Measurements from ENCODE around the gene BCAR1. TPM values are rescaled to one million over a fixed set of nuclear protein-coding genes. Genes with fewer than 3 reads are reported as not detected.
A peak's percentile ranks its signal among the peaks of the same experiment; 100 is the strongest.
"Not testable (repeated sequence)": the region's sequence is repeated elsewhere in the genome, so short reads cannot be mapped to it uniquely, and the experiment has no call there.

BCAR1 gene
- total RNA-seq, 8 experiments from 2014 or later: 14.5 to 38.4 (median 22.2) TPM

DNA sequence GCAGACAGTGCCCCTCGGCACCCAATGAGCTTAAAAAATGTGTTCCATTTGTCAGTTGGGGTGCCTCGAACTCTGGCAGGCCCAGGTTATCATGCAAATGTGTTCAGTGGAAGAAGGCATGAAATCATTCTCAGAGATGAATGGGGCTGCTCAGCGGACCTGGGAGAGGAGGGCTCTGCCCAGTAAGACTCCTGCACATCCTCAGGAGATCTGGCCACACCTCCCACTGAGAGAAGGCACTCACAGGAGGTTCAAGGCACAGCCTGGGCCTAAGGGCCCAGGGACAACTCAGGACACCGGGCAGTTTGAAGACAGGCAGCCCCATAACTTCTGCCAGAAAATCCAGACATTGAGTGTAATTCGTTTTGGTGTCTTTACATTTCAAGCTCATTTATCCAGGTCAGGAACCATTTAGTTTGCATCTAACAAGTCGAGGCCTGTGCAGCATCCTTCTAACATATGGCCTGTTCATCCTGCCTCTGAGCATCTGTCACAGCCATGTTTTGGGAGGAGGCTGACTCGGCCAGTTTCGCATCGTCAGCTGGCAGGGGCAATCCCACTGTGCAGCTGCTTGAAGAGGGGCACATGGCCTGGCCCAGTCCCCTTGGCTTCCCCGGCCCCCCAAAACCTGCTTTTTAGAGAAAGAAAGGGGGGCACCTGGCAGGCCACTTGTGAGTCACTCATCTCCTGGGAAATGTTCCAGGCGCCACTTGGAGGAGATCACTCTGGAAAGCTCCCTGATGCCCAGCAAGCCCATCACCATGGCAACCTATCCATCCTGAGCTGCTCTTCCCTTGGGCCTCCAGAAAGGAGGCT is 31.2 kb upstream of the BCAR1 start:
- Histone ChIP-seq H3K4me3 (no peak overlapping the region), H3K27ac (peak overlapping the region in 1 of 2 donors; percentile 70), H3K4me1 (replicated peaks in 1 of 2) (peaks cover 11 to 13% of the 10 kb centered on the region in 2 donors)
- in situ Hi-C loops (cut with MboI; ENCODE audit: low pct_unique_long_range_greater_than_20kb in 2 of 9, low sequenced_read_pairs in 9 of 9, unreplicated experiment in 9 of 9): no loop called here
- WGBS, 10 experiments: 50 to 100% (median 95%) methylated on average over 1 to 3 of the region's 11 CpGs; no CpG with 5 or more reads in 4 of the 10 experiments
- peak in 5 of 8 experiments; percentile 36 to 53 (median 42) for ATAC-seq (replicated peaks in 6 of 8)

DNA sequence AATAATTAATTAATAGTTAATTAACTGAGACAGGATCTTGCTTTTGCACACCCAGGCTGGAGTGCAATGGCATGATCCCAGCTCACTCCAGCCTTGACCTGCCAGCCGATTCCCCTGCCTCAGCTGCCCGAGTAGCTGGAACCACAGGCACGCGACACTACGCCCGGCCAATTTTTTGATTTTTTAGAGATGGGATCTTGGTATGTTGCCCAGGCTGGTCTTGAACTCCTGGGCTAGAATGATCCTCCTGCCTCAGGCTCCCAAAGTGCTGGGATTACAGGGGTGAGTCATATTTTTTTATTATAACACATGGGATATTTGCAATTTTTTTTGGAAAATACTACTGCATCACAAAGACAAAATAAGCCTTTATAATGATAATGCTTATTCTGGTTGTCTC is 30.4 kb upstream of the BCAR1 start:
- WGBS, 10 experiments: 100% methylated on average over 3 of the region's 6 CpGs; no CpG with 5 or more reads in 9 of the 10 experiments
- Histone ChIP-seq H3K4me1 (replicated peaks in 1 of 2) (peaks cover 11 to 13% of the 10 kb centered on the region in 2 donors), H3K4me3 (no peak overlapping the region), H3K27ac (no peak overlapping the region)
- ATAC-seq (replicated peaks in 6 of 8): no peak
- in situ Hi-C loops (cut with MboI; ENCODE audit: low pct_unique_long_range_greater_than_20kb in 2 of 9, low sequenced_read_pairs in 9 of 9, unreplicated experiment in 9 of 9): no loop called here

DNA sequence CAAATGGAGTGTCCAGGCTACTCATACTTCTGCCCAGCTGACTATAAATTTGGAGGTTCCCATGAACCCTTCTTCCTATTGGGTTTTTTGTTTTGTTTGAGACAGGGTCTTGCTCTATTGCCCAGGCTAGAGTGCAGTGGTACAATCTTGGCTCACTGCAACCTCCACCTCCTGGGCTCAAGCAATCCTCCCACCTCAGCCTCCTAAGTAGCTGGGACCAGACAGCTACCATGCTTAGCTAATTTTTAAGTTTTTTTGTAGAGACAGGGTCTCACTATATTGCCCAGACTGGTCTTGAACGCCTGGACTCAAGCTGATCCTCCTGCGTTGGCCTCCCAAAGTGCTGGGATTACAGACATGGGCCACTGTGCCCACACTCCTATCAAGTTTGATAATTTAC is 29.6 kb upstream of the BCAR1 start:
- H3K27ac ChIP-seq; ATAC-seq (replicated peaks in 6 of 8); H3K4me3 ChIP-seq; in situ Hi-C loops (cut with MboI; ENCODE audit: low pct_unique_long_range_greater_than_20kb in 2 of 9, low sequenced_read_pairs in 9 of 9, unreplicated experiment in 9 of 9): not testable (repeated sequence)
- H3K4me1 ChIP-seq (replicated peaks in 1 of 2): peaks cover 11 to 13% of the 10 kb centered on the region in 2 donors
- 100% methylated on average over 1 to 2 of the region's 2 CpGs; no CpG with 5 or more reads in 6 of the 10 experiments for WGBS, 10 experiments

DNA sequence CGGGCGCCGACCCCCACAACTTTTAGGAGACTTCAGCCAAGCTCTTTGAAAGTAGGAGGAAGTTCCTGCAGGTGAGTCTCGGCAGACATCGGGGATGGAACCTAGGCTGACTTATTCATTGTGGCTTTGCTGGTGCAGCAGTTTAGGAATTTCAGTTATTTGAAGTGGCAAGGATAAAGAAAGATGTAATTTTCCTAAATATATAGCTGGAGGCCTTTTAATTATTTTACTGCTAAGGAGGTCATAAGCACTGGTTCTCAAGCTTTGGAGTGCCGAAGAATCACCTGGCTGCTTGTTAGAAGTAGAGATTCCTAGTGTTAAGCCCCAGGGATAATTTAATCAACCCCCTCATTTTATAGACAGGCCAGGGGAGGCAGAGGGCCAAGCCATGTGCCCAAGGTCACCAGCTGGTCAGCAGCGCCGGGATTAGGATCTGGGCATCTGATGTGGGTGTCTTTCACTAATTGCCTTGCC is 28.9 kb upstream of the BCAR1 start:
- WGBS, 10 experiments: 80 to 100% (median 90%) methylated on average over 1 to 8 of the region's 8 CpGs; no CpG with 5 or more reads in 1 of the 10 experiments
- ATAC-seq (replicated peaks in 6 of 8): no peak
- in situ Hi-C loops (cut with MboI; ENCODE audit: low pct_unique_long_range_greater_than_20kb in 2 of 9, low sequenced_read_pairs in 9 of 9, unreplicated experiment in 9 of 9): no loop called here
- no peak overlapping the region for H3K27ac ChIP-seq
- no peak overlapping the region for H3K4me3 ChIP-seq
- peaks cover 11 to 13% of the 10 kb centered on the region in 2 donors for H3K4me1 ChIP-seq (replicated peaks in 1 of 2)

DNA sequence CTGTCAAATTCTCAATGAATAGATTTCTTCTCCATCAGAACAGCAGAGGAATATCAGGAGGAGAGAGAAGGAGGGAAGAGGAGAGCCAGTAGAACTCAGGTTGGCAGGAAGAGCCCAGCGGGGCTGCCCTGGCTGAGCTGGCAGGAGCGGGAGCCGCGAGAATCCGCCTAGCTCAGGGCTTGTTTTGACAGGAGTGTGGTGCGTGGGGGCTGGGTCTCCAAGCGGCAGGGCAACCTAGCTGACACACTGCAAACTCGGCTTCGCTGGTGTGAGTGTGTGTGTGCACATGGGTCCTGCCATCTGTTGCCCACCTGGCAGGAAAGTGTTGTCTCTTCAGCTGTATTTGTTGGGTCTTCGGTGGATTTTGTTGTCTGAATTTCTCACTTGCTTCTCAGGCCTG is 27.9 kb upstream of the BCAR1 start:
- Histone ChIP-seq H3K27ac (no peak overlapping the region), H3K4me3 (no peak overlapping the region), H3K4me1 (replicated peaks in 1 of 2) (peaks cover 11 to 13% of the 10 kb centered on the region in 2 donors)
- peak in 2 of 8 experiments; percentile 38 to 65 for ATAC-seq (replicated peaks in 6 of 8)
- WGBS, 10 experiments: 11 to 80% (median 50%) methylated on average over 1 to 10 of the region's 10 CpGs; no CpG with 5 or more reads in 3 of the 10 experiments
- in situ Hi-C loops (cut with MboI; ENCODE audit: low pct_unique_long_range_greater_than_20kb in 2 of 9, low sequenced_read_pairs in 9 of 9, unreplicated experiment in 9 of 9): no loop called here

DNA sequence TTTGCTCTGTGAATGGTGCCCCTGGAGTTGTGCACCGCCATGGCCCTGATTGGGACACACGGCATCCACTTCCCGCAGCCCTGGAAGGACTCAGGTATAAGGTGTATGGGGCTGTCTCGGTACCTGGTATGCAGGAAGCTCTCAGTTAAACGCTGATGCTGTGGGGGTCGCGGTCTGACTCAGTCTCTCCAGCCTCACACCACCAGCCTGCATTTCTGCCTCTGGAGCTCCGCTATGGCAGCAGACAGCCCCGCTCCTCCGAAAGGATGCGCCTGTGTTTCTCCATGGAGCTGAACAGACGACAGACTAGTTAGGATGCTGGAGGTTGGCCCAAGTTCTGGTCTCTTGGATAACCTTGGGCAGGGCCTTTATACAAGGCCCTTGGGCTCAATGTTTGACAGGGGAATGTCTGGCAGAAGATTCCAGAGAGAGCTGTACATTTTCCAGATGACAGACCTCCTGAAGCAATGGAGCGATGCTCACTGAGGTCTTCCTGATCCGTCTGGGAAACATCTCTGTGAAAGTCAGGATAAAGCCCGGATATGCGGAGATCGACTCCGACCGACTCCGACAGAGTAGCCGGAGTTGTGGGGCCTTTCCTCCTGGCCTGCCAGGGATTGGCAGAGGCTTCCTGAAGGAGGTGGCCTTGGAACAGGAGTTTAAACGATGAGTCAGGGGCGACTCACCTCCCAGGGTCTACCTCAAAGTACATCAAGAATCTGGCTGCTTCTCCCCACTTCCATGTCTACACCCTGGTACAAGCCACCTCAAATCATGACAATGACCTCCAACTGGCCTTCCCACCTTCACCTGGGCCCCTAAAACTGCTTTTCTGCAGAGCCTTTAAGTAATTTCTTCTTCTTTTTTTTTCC is 21.9 kb upstream of the BCAR1 start:
- no peak for ATAC-seq (replicated peaks in 6 of 8)
- no peak overlapping the region for H3K27ac ChIP-seq
- in situ Hi-C loops (cut with MboI; ENCODE audit: low pct_unique_long_range_greater_than_20kb in 2 of 9, low sequenced_read_pairs in 9 of 9, unreplicated experiment in 9 of 9): no loop called here
- no peak overlapping the region for H3K4me3 ChIP-seq
- peaks cover 9 to 10% of the 10 kb centered on the region in 2 donors for H3K4me1 ChIP-seq (replicated peaks in 1 of 2)
- 40 to 93% (median 87%) methylated on average over 1 to 17 of the region's 23 CpGs; no CpG with 5 or more reads in 6 of the 10 experiments for WGBS, 10 experiments

GRCh38 chr16:75272629-75273028 is 21.2 kb upstream of the BCAR1 start:
- H3K4me3 ChIP-seq; in situ Hi-C loops (cut with MboI; ENCODE audit: low pct_unique_long_range_greater_than_20kb in 2 of 9, low sequenced_read_pairs in 9 of 9, unreplicated experiment in 9 of 9); ATAC-seq (replicated peaks in 6 of 8): not testable (repeated sequence)
- peaks cover 9 to 10% of the 10 kb centered on the region in 2 donors for H3K4me1 ChIP-seq (replicated peaks in 1 of 2)
- 88 to 100% (median 94%) methylated on average over 2 to 6 of the region's 10 CpGs; no CpG with 5 or more reads in 3 of the 10 experiments for WGBS, 10 experiments
- H3K27ac ChIP-seq: peak overlapping the region in 1 of 2 donors; percentile 58

DNA sequence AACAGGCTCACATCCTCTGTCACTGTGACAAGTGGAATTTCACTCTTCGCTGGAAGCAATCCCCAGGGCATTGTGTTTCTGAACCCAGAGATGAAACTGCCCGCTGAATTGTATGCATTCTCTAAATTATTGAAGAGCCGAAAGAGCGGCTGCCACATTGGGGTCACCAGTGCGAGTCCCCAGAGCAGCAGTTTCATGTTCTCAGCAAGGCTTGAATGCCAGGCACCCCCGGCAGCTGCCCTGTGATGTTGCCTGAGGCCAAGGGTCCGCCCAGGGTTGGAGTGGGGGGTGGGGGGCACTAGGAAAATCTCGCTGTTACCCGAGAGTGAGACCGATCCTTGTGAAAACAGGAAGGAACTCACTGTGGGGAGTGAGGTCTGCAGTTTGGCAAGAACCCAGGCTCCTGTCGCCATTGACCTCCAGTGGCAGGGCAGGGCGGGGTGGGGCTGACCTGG is 20.7 kb upstream of the BCAR1 start:
- Histone ChIP-seq H3K4me1 (replicated peaks in 1 of 2) (peaks cover 9 to 10% of the 10 kb centered on the region in 2 donors), H3K4me3 (no peak overlapping the region), H3K27ac (peak overlapping the region; percentile 20 to 58)
- ATAC-seq (replicated peaks in 6 of 8): peak in 4 of 8 experiments; percentile 44 to 87 (median 71)
- in situ Hi-C loops (cut with MboI; ENCODE audit: low pct_unique_long_range_greater_than_20kb in 2 of 9, low sequenced_read_pairs in 9 of 9, unreplicated experiment in 9 of 9): no loop called here
- WGBS, 10 experiments: 18 to 100% (median 80%) methylated on average over 1 to 3 of the region's 12 CpGs; no CpG with 5 or more reads in 5 of the 10 experiments

GRCh38 chr16:75271441-75272096 is 20.1 kb upstream of the BCAR1 start:
- WGBS, 10 experiments: 39 to 100% (median 91%) methylated on average over 1 to 3 of the region's 6 CpGs
- H3K4me3 ChIP-seq: no peak overlapping the region
- peak in 1 of 8 experiments; percentile 77 for ATAC-seq (replicated peaks in 6 of 8)
- in situ Hi-C loops (cut with MboI; ENCODE audit: low pct_unique_long_range_greater_than_20kb in 2 of 9, low sequenced_read_pairs in 9 of 9, unreplicated experiment in 9 of 9): no loop called here
- peak overlapping the region; percentile 20 to 58 for H3K27ac ChIP-seq
- peaks cover 10 to 14% of the 10 kb centered on the region in 2 donors for H3K4me1 ChIP-seq (replicated peaks in 1 of 2)

- peaks cover 16 to 22% of the 10 kb centered on the region in 2 donors for H3K4me1 ChIP-seq (replicated peaks in 1 of 2)
- ATAC-seq (replicated peaks in 6 of 8); H3K4me3 ChIP-seq; in situ Hi-C loops (cut with MboI; ENCODE audit: low pct_unique_long_range_greater_than_20kb in 2 of 9, low sequenced_read_pairs in 9 of 9, unreplicated experiment in 9 of 9); H3K27ac ChIP-seq: not testable (repeated sequence)
- 85 to 100% (median 92%) methylated on average over 3 to 9 of the region's 9 CpGs; no CpG with 5 or more reads in 2 of the 10 experiments for WGBS, 10 experiments
These were observed 17.9 kb upstream of the BCAR1 start for GRCh38 chr16:75269358-75269757.

DNA sequence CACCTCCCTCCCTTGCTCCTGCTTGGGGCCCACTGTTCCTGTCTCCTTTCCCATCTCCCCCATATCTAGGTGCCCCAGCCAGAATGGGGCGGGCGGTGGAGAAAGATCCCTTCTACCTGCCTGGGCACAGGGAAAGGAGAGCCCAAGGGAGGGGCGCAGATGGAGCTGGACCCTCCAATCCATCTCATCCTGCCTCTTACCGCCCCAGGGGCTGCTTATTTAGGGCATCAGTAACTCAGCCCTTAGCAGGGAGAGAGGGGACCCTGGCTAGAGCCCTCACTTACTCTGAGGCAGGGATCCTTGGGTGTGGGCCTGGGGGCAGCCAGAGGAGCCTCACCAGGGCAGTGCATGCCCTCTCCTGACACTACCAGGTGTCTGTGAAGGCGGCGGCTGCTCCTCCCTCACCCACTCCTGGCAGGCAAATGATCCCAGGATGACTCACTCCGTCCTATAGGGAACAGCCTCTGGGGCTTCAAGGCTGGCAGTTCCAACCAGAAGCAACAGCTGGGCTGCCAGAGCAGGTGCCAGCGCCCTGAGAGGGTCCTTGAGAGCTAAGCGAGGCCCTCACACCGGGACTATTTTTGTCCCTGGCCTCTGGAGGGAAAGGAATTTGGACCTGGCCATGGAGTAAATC is 16.3 kb upstream of the BCAR1 start:
- no peak overlapping the region for H3K27ac ChIP-seq
- in situ Hi-C loops (cut with MboI; ENCODE audit: low pct_unique_long_range_greater_than_20kb in 2 of 9, low sequenced_read_pairs in 9 of 9, unreplicated experiment in 9 of 9): no loop called here
- H3K4me3 ChIP-seq: no peak overlapping the region
- H3K4me1 ChIP-seq (replicated peaks in 1 of 2): peaks cover 26 to 36% of the 10 kb centered on the region in 2 donors
- ATAC-seq (replicated peaks in 6 of 8): peak in 3 of 8 experiments; percentile 10 to 15 (median 12)
- WGBS, 10 experiments: 53 to 86% methylated on average over 3 to 4 of the region's 10 CpGs; no CpG with 5 or more reads in 8 of the 10 experiments

Measured in motor neuron (in vitro differentiated cells).